Measurements from ENCODE around the gene SPRED2. TPM values are rescaled to one million over a fixed set of nuclear protein-coding genes. Genes with fewer than 3 reads are reported as not detected.
A peak's percentile ranks its signal among the peaks of the same experiment; 100 is the strongest.

The SPRED2 gene
- total and polyA plus RNA-seq, 4 donors: 6.7 to 7.5 (median 7.1) TPM

- Histone ChIP-seq H3K4me3 (ENCODE audit: low read depth in 1 of 3, low read length in 3 of 3) (no peak overlapping the region), H3K9me3 (ENCODE audit: control insufficient read depth in 4 of 4, low read length in 3 of 4) (no peaks in the 10 kb centered on the region), H3K27ac (ENCODE audit: low read depth in 1 of 2, low read length in 2 of 2) (no peak overlapping the region), H3K4me1 (ENCODE audit: control insufficient read depth in 4 of 4, insufficient read depth in 4 of 4, low read length in 3 of 4) (peaks cover 4 to 46% (median 32%) of the 10 kb centered on the region in 4 donors), H3K9ac (ENCODE audit: low read depth in 1 of 2, low read length in 2 of 2) (no peak overlapping the region), H3K27me3 (ENCODE audit: control insufficient read depth in 4 of 4, insufficient read depth in 4 of 4, low read length in 3 of 4) (no peaks in the 10 kb centered on the region), H3K36me3 (ENCODE audit: control insufficient read depth in 4 of 4, insufficient read depth in 3 of 4, low read depth in 1 of 4, low read length in 3 of 4) (no peaks in the 10 kb centered on the region)
- no peak for DNase-seq (ENCODE audit: low spot score)
- TF ChIP-seq MAX (IDR thresholded peaks at IDR 0.05) (no peak), CTCF (IDR thresholded peaks at IDR 0.05; ENCODE audit: low read depth, low read length, missing input control) (no peak), TAF1 (conservative IDR thresholded peaks at IDR 0.05) (no peak), JUND (IDR thresholded peaks at IDR 0.05) (no peak), REST (IDR thresholded peaks at IDR 0.05) (no peak)
- 89% methylated on average over 2 of the region's 2 CpGs for WGBS
Measured at GRCh38 chr2:65427532-65427931, 4.9 kb downstream of the SPRED2 start.

GRCh38 chr2:65425276-65425675, 7.1 kb downstream of the SPRED2 start:
- 30% methylated on average over 2 of the region's 2 CpGs for WGBS
- Histone ChIP-seq H3K27me3 (ENCODE audit: control insufficient read depth in 4 of 4, insufficient read depth in 4 of 4, low read length in 3 of 4) (no peaks in the 10 kb centered on the region), H3K9ac (ENCODE audit: low read depth in 1 of 2, low read length in 2 of 2) (peak overlapping the region in 1 of 2 donors; percentile 43), H3K4me3 (ENCODE audit: low read depth in 1 of 3, low read length in 3 of 3) (no peak overlapping the region), H3K9me3 (ENCODE audit: control insufficient read depth in 4 of 4, low read length in 3 of 4) (no peaks in the 10 kb centered on the region), H3K4me1 (ENCODE audit: control insufficient read depth in 4 of 4, insufficient read depth in 4 of 4, low read length in 3 of 4) (peaks cover 4 to 50% (median 36%) of the 10 kb centered on the region in 4 donors), H3K27ac (ENCODE audit: low read depth in 1 of 2, low read length in 2 of 2) (peak overlapping the region; percentile 15 to 60), H3K36me3 (ENCODE audit: control insufficient read depth in 4 of 4, insufficient read depth in 3 of 4, low read depth in 1 of 4, low read length in 3 of 4) (no peaks in the 10 kb centered on the region)
- TF ChIP-seq NR2F2 (IDR thresholded peaks at IDR 0.05): no peak
- TF ChIP-seq EGR1 (IDR thresholded peaks at IDR 0.05; ENCODE audit: low read depth in 2 of 2): peak; percentile 26 to 37
- TF ChIP-seq CTCF (IDR thresholded peaks at IDR 0.05; ENCODE audit: low read depth, low read length, missing input control): no peak
- TF ChIP-seq GABPA (IDR thresholded peaks at IDR 0.05 in 1 of 2, conservative IDR thresholded peaks at IDR 0.05 in 1 of 2): no peak
- no peak for TF ChIP-seq FOXA1 (IDR thresholded peaks at IDR 0.05)
- TF ChIP-seq TAF1 (conservative IDR thresholded peaks at IDR 0.05): no peak
- TF ChIP-seq REST (IDR thresholded peaks at IDR 0.05): no peak
- TF ChIP-seq SP1 (IDR thresholded peaks at IDR 0.05): peak; percentile 52
- peak; percentile 73 to 75 for TF ChIP-seq RXRA (IDR thresholded peaks at IDR 0.05)
- no peak for TF ChIP-seq HNF4G (IDR thresholded peaks at IDR 0.05)
- TF ChIP-seq HNF4A (conservative IDR thresholded peaks at IDR 0.05): peak; percentile 47 to 58
- peak; percentile 24 to 35 for TF ChIP-seq RAD21 (IDR thresholded peaks at IDR 0.05)
- TF ChIP-seq ATF3 (IDR thresholded peaks at IDR 0.05): peak; percentile 9
- no peak for TF ChIP-seq YY1 (IDR thresholded peaks at IDR 0.05)
- no peak for TF ChIP-seq ZBTB33 (IDR thresholded peaks at IDR 0.05)
- peak; percentile 24 for TF ChIP-seq MAX (IDR thresholded peaks at IDR 0.05)
- peak; percentile 62 for TF ChIP-seq FOXA2 (IDR thresholded peaks at IDR 0.05)
- no peak for TF ChIP-seq JUND (IDR thresholded peaks at IDR 0.05)
- DNase-seq (ENCODE audit: low spot score): no peak
